OCI-LY3 (cell line): ENCODE results near the gene RPL32.
A peak's percentile ranks its signal among the peaks of the same experiment; 100 is the strongest.
"Not testable (repeated sequence)": the region's sequence is repeated elsewhere in the genome, so short reads cannot be mapped to it uniquely, and the experiment has no call there.

Experiments
- H2AFZ ChIP-seq: fragments of 200-600, 300-600 bp; shearing (Covaris generic); 2 replicates; pipeline ENCODE4 v1.6.0; 2014; ENCODE audit warnings: antibody characterized with exemption, low read depth, low read length
- H3K27ac ChIP-seq: fragments of 200-600, 300-600 bp; sonication (generic); 2 replicates; pipeline ENCODE4 v1.5.1; 2014; ENCODE audit warnings: mild to moderate bottlenecking, low read length, moderate library complexity, mixed read lengths
- H3K27me3 ChIP-seq: fragments of 200-600, 300-600 bp; sonication (generic); 2 replicates; pipeline ENCODE4 v1.6.1; 2014; ENCODE audit warnings: low read depth, low read length, mixed read lengths
- H3K36me3 ChIP-seq: fragments of 200-600, 300-600 bp; sonication (generic); replicated peaks from 2 replicates; pipeline ENCODE3; 2014; ENCODE audit warnings: low read depth, low read length, mixed read lengths
- H3K4me1 ChIP-seq: fragments of 300-600, 200-600 bp; sonication (generic); 2 replicates; pipeline ENCODE4 v1.6.1; 2014; ENCODE audit warnings: low read length, mixed read lengths
- H3K4me2 ChIP-seq: fragments of 200-600, 300-600 bp; sonication (generic); 2 replicates; pipeline ENCODE4 v1.6.1; 2014; ENCODE audit warnings: low read length, mixed read lengths
- H3K4me3 ChIP-seq: fragments of 300-600, 200-600 bp; sonication (generic); 2 replicates; pipeline ENCODE4 v1.5.1; 2014; ENCODE audit warnings: antibody characterized with exemption, mild to moderate bottlenecking, low read length, moderate library complexity
- H3K79me2 ChIP-seq: fragments of 300-600, 200-600 bp; shearing (Covaris generic); 2 replicates; pipeline ENCODE4 v1.6.1; 2014; ENCODE audit warnings: mild to moderate bottlenecking, low read length, mixed read lengths
- H3K9ac ChIP-seq: fragments of 300-600, 200-600 bp; shearing (Covaris generic); 2 replicates; pipeline ENCODE4 v1.6.0; 2014; ENCODE audit warnings: mild to moderate bottlenecking, low read length, moderate library complexity
- H3K9me3 ChIP-seq: fragments of 200-600, 300-600 bp; shearing (Covaris generic); 2 replicates; pipeline ENCODE4 v1.6.1; 2014; ENCODE audit warnings: low read length, mixed read lengths; ENCODE audit not compliant: insufficient read depth
- H4K20me1 ChIP-seq: fragments of 200-600, 300-600 bp; sonication (generic); 2 replicates; pipeline ENCODE4 v1.6.1; 2016; ENCODE audit warnings: low read length, mixed read lengths; ENCODE audit not compliant: insufficient read depth
- EZH2phosphoT487 ChIP-seq: fragments of 200-600 bp; shearing (Covaris generic); IDR thresholded peaks from 2 replicates; pipeline ENCODE4 v1.6.1; 2018; ENCODE audit warnings: antibody characterized with exemption, mixed run types, low read depth
- TF ChIP-seq, protein P1 (sequence below): fragments of 200-600, 300-600 bp; sonication (generic); IDR thresholded peaks from 2 replicates; pipeline ENCODE4 v1.5.1; 2014; ENCODE audit warnings: antibody characterized with exemption, low read length, low read depth

Gene RPL32

DNA sequence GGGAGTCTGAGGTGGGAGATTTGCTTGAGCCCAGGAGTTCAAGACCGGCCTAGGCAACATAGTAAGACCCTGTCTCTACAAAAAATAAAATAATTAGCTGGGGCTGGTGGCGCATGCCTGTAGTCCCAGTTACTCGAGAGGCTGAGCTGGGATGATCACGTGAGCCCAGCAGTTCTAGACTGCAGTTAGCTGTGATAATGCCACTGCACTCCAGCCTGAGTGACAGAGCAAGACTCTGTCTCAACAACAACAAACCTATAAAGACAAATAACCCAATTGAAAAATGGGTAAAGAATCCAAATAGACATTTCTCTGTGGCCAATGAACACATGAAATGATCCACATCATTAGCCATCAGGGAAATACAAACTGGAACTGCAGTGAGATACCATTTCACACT is 1.1 kb upstream of the RPL32 start:
- Histone ChIP-seq H4K20me1 (peaks cover 34% of the 10 kb centered on the region), H3K27me3 (no peaks in the 10 kb centered on the region), H3K79me2 (peaks cover 40% of the 10 kb centered on the region), H3K4me3 (peak overlapping the region; percentile 86; the same call in 1 of the 2 replicates), H3K27ac (no peak overlapping the region), H2AFZ (peak overlapping the region; percentile 95; the same call in 1 of the 2 replicates), H3K4me2 (peak overlapping the region; percentile 72; the same call in 1 of the 2 replicates), H3K36me3 (peaks cover 32% of the 10 kb centered on the region), H3K9me3 (no peaks in the 10 kb centered on the region), H3K9ac (no peak overlapping the region; the same call in 1 of the 2 replicates), H3K4me1 (peaks cover 24% of the 10 kb centered on the region)
- TF ChIP-seq, protein P1, sequence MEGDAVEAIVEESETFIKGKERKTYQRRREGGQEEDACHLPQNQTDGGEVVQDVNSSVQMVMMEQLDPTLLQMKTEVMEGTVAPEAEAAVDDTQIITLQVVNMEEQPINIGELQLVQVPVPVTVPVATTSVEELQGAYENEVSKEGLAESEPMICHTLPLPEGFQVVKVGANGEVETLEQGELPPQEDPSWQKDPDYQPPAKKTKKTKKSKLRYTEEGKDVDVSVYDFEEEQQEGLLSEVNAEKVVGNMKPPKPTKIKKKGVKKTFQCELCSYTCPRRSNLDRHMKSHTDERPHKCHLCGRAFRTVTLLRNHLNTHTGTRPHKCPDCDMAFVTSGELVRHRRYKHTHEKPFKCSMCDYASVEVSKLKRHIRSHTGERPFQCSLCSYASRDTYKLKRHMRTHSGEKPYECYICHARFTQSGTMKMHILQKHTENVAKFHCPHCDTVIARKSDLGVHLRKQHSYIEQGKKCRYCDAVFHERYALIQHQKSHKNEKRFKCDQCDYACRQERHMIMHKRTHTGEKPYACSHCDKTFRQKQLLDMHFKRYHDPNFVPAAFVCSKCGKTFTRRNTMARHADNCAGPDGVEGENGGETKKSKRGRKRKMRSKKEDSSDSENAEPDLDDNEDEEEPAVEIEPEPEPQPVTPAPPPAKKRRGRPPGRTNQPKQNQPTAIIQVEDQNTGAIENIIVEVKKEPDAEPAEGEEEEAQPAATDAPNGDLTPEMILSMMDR: no peak
- TF ChIP-seq EZH2phosphoT487: no peak

DNA sequence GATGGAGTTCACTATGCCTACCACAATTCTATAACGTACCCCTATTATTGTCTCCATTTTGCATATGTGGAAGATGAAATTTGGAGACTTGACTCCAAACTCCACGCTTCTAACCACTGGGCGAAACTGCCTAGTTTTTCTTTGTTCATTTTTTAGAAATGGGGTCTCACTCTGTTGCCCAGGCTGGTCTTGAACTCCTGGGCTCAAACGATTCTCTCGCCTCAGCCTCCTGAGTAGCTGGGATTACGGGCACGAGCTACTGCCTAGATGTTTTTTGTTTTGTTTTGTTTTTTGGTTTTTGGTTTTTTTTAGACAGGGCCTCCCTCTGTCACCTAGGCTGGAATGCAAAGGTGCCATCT is 584 bp upstream of the RPL32 start:
- peaks cover 24% of the 10 kb centered on the region for H3K4me1 ChIP-seq
- H3K27ac ChIP-seq: peak overlapping the region; percentile 64; the same call in 1 of the 2 replicates
- peaks cover 37% of the 10 kb centered on the region for H3K36me3 ChIP-seq
- peak overlapping the region; percentile 86 for H3K4me3 ChIP-seq
- H3K9me3 ChIP-seq: no peaks in the 10 kb centered on the region
- peak overlapping the region; percentile 72 for H3K4me2 ChIP-seq
- peak overlapping the region; percentile 95 for H2AFZ ChIP-seq
- peak overlapping the region; percentile 89 for H3K9ac ChIP-seq
- peaks cover 39% of the 10 kb centered on the region for H4K20me1 ChIP-seq
- TF ChIP-seq EZH2phosphoT487: no peak
- TF ChIP-seq, protein P1: no peak
- no peaks in the 10 kb centered on the region for H3K27me3 ChIP-seq
- peaks cover 45% of the 10 kb centered on the region for H3K79me2 ChIP-seq

DNA sequence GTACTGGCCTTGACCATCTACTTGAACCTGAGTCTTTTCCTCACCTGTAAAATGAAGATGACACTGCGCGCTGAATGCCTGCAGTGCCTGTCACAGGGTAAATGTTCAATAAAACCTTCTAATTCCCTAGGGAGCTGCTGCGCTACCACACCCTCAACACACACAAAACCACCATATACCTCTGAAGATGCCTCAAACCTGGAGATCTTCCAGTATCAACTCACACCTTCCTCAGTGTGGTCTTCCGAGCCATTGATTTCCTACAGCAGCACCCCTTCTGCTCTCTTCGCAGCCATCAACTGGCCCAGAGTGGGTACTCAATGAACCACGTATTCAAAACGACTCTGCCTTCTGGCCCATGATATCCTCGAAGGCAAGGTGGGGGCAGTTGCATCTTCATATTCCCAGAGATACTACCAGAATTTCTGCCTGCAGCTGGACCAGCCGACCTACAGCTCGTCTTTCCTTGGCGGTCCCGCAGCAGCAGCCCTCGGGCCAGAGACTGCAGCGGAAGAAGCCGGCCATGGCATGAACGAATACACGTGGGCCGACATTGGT is 695 bp downstream of the RPL32 start:
- Histone ChIP-seq H4K20me1 (peaks cover 52% of the 10 kb centered on the region), H3K4me2 (peak overlapping the region; percentile 72), H3K36me3 (peaks cover 50% of the 10 kb centered on the region)

DNA sequence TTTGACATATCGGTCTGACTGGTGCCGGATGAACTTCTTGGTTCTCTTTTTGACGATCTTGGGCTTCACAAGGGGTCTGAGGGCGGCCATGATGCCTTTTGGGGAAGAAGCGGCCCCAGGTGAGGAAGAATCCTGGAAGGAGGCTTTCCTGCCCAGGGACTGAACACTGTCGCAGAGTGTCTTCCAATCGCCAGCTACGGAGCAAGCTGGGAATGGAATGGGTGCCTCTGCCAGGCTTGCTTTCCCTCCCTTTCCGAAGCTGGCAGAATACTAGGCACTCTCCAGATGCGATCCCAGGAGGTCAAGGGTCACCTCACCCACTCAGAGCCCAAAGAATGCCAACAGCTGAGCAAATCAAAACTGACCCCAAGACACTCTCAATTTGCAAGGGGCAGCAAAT is 1.2 kb downstream of the RPL32 start:
- peak overlapping the region; percentile 86 for H3K4me3 ChIP-seq
- H3K9ac ChIP-seq: peak overlapping the region; percentile 89
- H3K4me2 ChIP-seq: peak overlapping the region; percentile 72
- peaks cover 24% of the 10 kb centered on the region for H3K4me1 ChIP-seq
- peaks cover 57% of the 10 kb centered on the region for H4K20me1 ChIP-seq
- not testable (repeated sequence) for H3K9me3 ChIP-seq, H3K27me3 ChIP-seq, H2AFZ ChIP-seq
- peak overlapping the region; percentile 64 for H3K27ac ChIP-seq
- peaks cover 55% of the 10 kb centered on the region for H3K79me2 ChIP-seq
- peaks cover 55% of the 10 kb centered on the region for H3K36me3 ChIP-seq

More for the DNA sequence above, 695 bp downstream of the RPL32 start:
- no peak for TF ChIP-seq EZH2phosphoT487
- TF ChIP-seq, protein P1: no peak
- Histone ChIP-seq H3K27me3 (no peaks in the 10 kb centered on the region), H3K4me3 (peak overlapping the region; percentile 86), H3K79me2 (peaks cover 55% of the 10 kb centered on the region), H2AFZ (no peak overlapping the region), H3K27ac (peak overlapping the region; percentile 64), H3K9ac (peak overlapping the region; percentile 89), H3K9me3 (no peaks in the 10 kb centered on the region), H3K4me1 (peaks cover 24% of the 10 kb centered on the region)
